ENCODE data around the gene RAPGEF4.

The RAPGEF4 gene

GRCh38 chr2:172849519-172850217, 114.0 kb downstream of the RAPGEF4 start:
- no peak overlapping the region for H3K4me3 ChIP-seq (ENCODE audit: low read depth, low read length)
- TF ChIP-seq CTCF (IDR thresholded peaks at IDR 0.05; ENCODE audit: borderline replicate concordance, insufficient read depth, low read depth, low read length): no peak

GRCh38 chr2:172855588-172855987, 119.9 kb downstream of the RAPGEF4 start:
- no peak for TF ChIP-seq CTCF (IDR thresholded peaks at IDR 0.05; ENCODE audit: borderline replicate concordance, insufficient read depth, low read depth, low read length)

GRCh38 chr2:172856606-172857005, 121.0 kb downstream of the RAPGEF4 start:
- TF ChIP-seq CTCF (IDR thresholded peaks at IDR 0.05; ENCODE audit: borderline replicate concordance, insufficient read depth, low read depth, low read length): no peak
- H3K4me3 ChIP-seq (ENCODE audit: low read depth, low read length): no peak overlapping the region

More at GRCh38 chr2:172855588-172855987, 119.9 kb downstream of the RAPGEF4 start:
- H3K4me3 ChIP-seq (ENCODE audit: low read depth, low read length): no peak overlapping the region

GRCh38 chr2:172858473-172858745, 122.8 kb downstream of the RAPGEF4 start:
- TF ChIP-seq CTCF (IDR thresholded peaks at IDR 0.05; ENCODE audit: borderline replicate concordance, insufficient read depth, low read depth, low read length): no peak
- no peak overlapping the region for H3K4me3 ChIP-seq (ENCODE audit: low read depth, low read length)

GRCh38 chr2:172859581-172860335, 124.1 kb downstream of the RAPGEF4 start:
- H3K4me3 ChIP-seq (ENCODE audit: low read depth, low read length): no peak overlapping the region
- no peak for TF ChIP-seq CTCF (IDR thresholded peaks at IDR 0.05; ENCODE audit: borderline replicate concordance, insufficient read depth, low read depth, low read length)

- no peak overlapping the region for H3K4me3 ChIP-seq (ENCODE audit: low read depth, low read length)
- no peak for TF ChIP-seq CTCF (IDR thresholded peaks at IDR 0.05; ENCODE audit: borderline replicate concordance, insufficient read depth, low read depth, low read length)
Measured at GRCh38 chr2:172860336-172860707, 124.7 kb downstream of the RAPGEF4 start.

GRCh38 chr2:172861098-172861497, 125.5 kb downstream of the RAPGEF4 start:
- TF ChIP-seq CTCF (IDR thresholded peaks at IDR 0.05; ENCODE audit: borderline replicate concordance, insufficient read depth, low read depth, low read length): no peak
- no peak overlapping the region for H3K4me3 ChIP-seq (ENCODE audit: low read depth, low read length)

Data from GM12875 (cell line).